ENCODE results near the gene TMF1.

Gene TMF1

DNA sequence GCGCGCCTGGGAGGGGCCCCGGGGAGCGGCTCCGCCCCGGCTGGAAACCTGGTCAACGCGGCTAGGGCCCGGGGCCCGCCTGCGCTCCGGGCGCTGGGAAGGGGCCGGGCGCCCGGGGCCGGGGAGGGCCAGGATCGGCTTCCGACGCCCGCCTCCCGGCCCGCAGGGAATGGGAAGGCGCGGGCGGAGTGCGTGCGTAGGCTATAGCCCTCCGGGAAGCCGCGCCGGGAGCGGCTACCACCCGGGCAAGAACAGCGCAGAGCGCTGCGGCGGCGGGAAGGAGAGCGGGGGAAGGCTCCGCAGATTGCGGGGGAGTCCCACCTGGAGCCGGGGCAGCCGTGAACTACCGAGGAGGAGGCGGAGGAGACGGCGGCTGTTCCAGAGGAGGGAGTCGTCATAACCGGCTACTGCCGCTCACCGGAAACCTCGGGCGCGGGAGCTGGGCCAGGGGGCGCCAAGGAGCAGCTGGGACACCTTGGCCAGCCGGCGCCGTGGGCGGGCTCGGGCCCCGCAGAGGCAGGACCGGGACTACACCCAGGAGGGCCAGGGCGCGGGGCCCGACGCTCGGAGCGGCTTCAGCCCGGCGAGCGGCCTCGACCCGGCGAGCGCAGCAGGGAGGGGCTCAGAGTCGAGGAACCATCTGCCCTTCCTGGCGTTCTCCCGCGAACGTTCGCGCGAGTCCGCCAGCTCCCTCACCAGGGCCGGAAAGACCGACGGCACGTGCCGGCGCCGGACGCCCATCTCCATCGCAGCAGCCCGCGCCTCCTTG lies 38.7 kb downstream of the TMF1 start, which contains the start of gene EOGT:
Gene EOGT, minus strand, starts transcription at position 432 of the 769 bp plus-strand sequence. CDS start 3,838 bp downstream, outside the sequence.
- DNase-seq (ENCODE audit: low spot score) = peak; percentile 76

DNA sequence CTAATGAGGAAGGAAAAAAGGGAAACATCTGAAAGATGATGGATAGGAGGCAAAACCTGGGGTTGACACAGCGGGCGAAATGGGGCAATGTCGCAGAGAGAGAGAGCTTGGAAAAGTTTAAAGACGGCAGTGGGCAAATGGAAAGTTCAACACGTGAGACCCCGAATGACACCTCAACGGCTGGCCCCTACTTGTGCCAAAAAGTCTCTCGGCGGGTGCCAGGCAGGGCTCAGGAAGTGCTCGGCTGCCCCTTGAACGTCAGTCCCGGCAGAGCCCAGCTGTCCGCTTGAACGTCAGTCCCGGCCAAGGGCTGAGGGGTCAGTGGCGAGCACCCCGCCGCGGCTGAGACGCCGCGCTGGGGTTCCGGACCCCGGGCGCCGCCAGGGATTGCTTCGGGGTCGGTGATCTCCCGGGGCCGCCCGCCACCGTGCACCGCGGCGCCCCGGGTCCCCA lies 39.3 kb downstream of the TMF1 start:
- DNase-seq (ENCODE audit: low spot score) = peak; percentile 47

DNA sequence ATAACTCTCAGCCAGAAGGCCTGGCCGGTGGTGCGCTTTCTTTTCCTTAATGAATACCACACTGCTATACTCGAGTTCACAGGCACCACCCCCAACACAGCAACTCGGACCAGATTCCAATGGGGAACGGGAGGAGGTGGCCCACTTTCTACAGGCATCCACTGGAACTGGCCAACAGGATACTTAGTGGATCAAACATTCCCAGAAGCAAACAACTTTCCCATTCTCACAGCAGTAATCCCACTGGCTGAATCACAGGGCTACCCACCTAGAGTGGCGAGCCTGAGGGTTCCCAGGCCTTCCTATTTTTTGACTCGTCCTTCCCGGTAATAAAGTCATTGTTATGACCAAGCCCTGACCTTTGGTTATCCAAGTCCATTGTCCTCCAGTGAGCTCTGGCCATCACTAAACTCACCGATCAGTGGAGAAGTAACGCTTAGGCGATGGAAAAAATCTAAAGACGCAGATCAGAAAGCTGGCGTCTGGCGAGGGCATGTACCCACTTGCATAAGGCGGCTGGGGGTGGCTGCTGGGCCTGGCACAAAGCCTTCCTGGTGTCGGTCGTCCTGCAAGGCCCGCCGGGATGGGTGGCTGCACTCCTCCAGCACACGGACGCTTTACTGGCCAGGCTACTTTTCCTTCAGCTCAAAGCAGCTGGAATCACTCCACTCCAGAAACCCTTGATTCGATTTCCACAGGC lies 39.9 kb downstream of the TMF1 start:
- DNase-seq (ENCODE audit: low spot score) = no peak

DNA sequence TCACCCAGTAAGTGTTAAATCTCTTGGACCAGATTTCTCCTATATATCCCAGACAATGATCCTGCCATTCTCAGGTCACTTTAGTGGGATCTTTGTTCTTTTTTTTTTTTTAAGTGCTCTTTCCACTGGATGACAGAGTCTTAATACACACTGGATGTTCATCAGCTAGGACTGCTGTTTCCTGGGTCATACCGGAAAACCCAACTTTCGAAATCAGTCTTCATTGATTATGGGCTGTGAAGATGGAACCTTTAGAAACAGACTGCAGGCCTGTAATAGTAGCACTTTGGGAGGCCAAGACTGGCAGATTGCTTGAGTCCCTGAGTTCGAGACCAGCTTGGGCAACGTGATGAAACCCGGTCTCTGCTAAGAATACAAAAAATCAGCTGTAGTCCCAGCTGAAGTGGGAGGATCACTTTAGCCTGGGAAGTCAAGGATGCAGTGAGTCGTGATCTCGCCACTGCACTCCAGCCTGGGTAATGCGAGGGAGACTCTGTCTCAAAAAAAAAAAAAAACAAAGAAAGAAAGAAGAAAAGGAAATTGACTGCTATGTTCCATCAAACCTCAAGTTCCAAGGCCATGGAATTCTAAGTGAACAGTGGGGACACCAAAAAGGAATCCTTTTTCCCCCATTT lies 40.9 kb downstream of the TMF1 start:
- no peak for DNase-seq (ENCODE audit: low spot score)

DNA sequence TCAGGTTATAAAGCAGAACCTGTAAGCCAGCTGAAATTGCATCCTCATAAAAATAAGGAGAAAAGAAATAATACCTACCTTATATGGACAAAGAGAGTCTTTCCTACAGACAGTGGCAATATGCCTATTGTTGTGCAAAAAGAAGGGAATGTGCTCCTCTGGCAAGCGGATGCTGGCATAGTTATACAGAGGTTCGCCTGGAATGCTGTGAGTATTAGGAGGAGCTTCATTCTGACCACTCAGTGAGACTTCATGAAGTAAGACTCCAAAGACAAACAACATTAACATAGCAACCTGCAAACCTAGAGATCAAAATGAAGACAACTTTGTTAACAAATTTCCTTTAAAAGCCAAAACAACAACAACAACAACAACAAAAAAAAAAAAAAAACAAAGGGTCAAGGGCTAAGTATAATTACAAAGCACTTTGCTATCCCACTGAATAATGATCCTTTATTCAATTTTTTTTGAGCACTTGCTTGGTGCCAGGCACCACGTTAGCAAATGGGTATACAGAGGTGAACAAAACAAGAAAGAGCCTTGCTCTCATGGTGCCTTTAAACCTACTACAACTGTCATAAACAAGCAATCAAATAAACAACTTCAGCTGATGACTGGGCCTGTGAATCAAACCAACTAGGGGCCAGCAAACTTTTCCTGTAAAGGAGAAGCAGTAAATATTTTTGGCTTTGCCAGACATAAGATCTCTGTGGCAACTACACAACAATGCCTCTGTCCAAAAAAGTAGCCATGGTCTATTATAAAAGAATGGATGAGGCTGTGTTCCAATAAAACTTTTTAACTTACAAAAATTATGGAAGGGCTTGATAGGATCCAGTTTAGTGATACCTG lies 42.3 kb downstream of the TMF1 start:
- no peak for DNase-seq (ENCODE audit: low spot score)

DNA sequence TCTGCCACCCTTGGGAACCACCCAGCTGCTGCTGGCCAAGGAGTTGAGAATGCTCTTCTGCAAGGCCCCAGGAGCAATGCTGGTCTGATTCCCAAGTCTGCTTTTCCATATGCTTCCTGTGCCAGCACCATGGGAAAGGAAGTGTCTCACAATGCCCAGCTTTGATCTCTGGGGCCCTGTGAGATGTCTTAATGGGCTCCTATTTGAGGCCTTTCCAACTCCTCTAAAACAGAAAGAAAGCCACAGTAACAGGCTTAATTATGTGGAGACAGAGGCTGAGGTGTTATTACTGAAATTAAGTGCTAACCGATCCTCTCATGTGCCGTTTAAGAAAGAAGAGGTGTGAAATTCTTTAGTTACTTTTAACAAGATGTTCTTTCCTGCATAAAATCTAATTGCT lies 43.2 kb downstream of the TMF1 start:
- DNase-seq (ENCODE audit: low spot score) = no peak

DNA sequence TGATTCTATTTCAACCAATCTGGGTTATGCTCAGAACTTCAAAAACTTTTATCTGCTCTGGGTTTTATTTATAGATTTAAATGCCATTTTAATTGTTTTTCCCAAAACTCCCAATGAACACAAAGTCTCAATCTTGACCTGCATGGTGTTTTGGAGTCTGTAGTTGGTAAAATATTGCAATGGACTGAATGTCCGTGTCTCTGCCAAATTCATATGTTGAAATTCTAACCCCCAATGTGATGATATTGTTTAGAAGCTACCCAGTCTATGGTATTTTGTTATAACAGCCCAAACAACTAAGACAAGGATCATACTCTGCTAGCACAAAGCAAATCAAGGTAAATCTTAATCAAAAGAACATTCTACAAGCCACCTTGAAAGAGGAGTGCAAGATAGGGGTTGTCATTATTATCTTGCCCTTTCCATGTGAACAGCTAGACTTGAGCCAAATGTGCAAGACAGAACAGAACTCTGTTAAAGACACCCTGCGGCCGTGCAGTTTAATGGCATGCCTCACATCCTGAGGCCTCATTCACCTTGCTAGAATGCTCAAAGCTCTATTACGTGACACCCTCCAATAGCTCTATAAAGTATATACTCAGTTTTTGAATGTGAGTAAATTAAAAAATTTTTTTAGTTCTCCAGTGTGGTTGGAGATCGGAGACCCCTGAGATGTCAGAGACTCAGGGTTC lies 46.2 kb downstream of the TMF1 start:
- DNase-seq (ENCODE audit: low spot score) = no peak

DNA sequence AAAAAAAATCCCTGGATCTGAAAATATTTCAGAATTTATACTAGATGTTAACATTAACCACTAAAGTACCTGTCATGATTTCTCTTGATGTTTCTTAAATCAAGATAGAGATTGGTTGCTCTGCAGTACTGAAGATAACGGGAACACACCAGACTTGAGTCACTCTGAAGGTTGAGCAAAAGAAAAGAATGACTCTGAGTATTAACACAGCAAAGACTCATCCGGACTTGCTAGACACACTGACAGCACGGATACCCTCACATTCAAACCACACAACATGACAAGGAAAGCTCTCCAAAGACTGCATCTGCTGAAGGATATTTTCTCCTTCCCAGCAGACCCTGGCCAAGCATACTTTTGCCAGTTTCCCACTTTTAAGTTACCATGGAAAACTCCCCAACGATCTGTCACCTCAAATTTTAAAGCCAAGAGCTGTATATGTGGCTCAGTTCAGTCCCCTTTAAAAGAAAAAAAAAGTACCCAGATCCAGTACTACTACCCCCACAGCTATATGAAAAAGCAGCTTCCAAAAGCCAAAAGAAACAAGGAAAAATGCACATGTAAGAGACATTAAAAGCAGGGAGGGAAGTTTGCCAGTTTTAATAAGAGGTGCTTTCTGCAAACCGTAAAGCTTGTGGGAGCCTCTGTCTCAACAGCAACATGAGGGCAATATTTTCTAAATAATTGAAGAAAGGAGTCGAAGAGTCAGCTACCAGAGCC lies 46.9 kb downstream of the TMF1 start:
- DNase-seq (ENCODE audit: low spot score) = no peak

DNA sequence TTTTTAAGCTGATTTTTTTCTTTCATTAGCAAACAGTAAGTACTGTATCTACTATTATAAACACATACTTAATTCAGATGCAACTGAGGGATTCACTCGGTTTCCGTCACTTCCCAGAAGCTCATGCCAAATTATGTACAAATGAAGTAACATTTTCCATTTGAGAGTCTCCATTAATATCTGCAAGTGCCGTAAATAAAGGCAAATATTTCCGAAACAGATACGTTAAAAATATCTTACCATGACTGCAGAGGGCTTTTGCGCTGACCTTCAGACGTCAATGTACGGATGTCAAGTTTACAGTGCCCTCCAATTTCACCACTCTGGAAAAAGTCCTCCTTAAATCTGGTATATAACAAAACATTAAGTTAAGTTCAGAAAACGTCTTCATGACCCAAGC lies 48.0 kb downstream of the TMF1 start:
- no peak for DNase-seq (ENCODE audit: low spot score)

DNA sequence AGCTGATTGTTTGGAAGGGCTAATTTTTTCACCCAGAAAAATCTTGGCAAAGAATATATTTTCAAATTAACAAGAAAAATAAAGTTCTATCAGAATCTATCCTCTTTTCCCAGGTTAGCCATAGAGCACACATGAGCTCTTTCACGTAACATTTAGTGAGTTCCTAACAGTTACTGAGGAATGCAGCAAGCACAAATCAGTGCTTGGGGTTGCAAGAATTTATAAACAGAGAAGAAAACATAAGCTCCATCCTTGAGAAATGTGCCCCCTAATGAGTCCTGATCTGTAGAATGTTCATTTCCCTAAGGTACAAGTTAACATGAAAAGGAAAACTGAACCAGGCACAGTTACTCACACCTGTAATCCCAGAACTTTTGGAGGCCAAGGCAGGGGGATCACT lies 52.5 kb downstream of the TMF1 start:
- DNase-seq (ENCODE audit: low spot score) = no peak

DNA sequence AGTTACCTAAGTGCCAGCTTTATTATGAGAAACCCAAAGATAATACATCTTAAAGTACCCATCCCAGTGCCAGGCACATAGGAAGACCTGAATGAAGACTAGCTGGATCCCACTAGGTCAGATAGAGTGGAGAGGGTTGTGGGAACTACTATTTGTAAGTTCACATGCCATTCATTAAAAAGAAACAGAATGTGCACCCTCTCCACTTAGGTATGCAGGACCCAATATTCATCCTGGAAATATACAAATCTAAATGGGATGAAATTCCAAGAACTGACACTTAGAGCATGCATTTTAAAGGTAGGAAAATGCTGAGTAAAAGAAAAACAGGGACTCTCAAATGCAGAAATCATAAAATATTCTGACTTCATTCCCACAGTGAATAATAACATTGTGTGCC lies 53.0 kb downstream of the TMF1 start:
- DNase-seq (ENCODE audit: low spot score) = no peak

DNA sequence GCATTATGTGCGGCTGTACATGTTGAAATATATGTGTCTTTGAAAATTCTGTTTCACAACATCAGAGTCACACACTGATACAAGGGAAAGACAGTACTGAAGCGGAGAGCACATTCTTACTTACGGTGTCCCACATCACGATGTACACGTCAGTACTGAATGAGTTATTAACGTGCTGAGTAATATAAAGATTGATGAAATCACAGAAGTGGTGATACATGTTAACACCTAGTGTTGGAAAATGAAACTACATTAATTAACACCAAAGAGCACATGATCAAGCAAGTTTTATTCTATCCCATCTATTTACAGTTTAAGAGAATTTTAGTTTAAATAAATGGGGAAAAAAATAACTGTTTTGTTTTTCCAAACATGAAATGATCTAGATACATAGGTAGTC lies 54.2 kb downstream of the TMF1 start:
- DNase-seq (ENCODE audit: low spot score) = no peak

DNA sequence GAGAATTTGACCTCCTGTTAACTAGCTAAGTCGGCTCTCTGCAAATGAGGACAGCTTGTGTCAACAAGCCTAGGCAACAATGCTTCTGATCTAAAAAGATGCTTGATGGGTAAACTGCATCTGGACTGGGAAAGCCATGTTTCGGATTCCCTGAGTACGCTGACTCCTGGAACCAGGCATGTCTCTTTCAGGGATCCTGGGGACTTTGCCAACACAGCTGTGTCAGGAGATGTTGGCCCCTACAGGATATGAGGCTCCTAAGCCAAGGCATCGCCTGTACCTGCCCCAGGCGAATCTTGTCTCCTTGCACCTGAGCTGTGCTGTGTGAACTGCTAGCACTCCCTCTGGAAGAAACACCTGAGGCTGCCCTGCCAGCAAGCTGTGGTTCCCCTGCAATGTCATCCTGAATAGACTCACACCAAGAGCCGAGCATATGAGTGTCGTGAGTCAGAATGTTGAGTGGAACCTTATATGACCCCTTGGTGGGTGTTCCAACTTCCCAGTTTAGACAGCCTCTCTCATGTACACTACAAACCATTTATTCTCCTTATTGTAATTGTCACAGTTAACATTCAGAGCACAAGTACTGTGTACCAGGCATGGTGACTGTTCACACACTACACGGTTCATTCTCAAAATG lies 55.7 kb downstream of the TMF1 start:
- DNase-seq (ENCODE audit: low spot score) = no peak

DNA sequence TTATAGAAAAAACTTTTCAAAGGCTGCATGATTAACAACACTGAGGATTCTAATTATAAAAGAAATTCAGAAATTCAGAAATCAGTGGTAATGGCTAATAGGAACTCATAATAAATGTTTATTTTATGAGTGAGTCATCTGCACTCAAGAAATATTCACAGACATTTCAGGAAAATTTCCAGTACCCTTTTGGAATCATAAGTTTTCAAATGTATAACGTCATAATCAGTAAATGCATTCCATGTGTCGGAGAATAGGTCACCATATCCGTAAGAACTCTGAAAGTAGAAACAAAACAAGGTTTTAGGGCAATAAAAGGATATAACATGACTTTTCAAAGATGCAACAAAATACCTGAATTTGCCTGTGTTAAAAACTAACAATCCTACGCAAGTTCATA lies 63.4 kb downstream of the TMF1 start:
- no peak for DNase-seq (ENCODE audit: low spot score)

DNA sequence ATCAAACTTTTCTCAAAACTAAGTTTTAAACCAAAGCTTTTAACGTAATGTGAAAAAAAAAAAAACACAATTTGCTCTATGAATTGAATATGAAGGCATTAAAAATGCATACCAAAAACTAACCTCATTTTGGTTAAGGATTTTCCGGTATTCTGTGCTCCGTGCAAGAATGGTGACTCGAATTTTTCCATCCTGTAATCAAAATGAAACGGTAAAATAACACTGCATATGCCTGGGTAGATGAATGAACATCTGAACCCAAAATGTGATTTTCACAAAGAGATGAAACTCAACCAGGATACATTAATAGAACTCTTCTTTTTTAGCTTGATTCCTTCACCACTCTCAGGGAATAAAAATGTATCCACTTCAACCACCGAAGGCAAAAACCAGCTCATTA lies 64.8 kb downstream of the TMF1 start:
- no peak for DNase-seq (ENCODE audit: low spot score)

DNA sequence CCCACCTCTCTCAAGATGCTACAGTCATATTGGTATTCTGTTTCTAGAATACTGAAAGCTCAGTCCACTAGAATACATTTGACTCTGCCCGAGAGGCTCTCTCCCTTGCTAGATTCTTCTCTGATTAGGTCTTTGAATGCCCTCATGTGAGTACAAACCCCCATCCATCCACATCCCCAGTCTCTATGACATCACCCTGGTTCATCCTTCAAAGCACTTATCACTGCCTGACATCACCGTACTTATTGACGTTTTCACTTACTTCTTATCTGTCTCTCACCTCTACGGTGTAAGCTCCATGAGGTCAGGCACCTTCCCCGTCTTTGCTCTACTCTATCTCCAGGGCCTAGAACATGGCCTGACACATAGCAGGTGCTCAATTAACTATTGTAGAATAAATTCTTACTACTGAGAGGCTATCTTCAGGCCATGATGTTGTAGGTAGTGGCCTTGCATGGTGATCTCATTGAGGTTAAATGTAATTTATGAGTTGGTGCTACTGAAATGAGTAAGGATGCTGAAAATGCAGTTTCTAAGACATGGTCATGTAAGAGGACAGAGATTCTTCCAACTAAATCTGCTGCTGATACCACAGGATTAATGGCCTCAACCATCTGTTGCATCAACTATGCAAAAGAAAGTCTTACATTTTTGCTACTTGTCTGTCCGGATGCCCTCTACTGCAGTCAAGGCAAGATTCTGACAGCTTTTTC lies 65.5 kb downstream of the TMF1 start:
- DNase-seq (ENCODE audit: low spot score) = no peak

DNA sequence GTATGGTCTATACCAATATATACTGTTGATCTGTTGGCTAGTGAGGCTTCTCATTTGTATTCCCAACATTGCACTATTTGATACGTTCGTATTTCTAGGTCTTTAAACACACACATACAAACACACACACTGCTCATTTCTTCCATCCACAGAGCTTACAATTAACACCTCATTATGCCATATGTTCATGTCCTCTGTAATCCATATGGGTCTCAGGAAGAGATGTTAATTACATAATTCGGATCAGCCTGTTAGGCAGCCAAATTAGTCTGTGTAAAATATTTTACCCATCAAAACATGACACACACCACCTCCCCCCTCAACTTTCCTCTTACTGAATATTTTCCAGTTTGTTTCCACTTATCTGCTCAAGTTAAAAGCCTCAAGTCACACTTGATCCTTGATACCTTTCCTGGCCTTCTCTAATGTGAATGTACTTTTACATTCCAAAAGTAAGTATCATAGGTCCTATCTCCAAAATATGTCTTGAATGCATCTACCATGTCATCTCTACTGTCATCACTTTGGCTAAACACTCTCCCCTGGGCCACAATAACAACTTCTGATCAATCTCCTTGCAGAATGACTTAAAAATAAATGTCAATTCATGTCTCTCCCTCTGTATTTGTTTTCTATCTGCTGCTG lies 66.9 kb downstream of the TMF1 start:
- DNase-seq (ENCODE audit: low spot score) = no peak

DNA sequence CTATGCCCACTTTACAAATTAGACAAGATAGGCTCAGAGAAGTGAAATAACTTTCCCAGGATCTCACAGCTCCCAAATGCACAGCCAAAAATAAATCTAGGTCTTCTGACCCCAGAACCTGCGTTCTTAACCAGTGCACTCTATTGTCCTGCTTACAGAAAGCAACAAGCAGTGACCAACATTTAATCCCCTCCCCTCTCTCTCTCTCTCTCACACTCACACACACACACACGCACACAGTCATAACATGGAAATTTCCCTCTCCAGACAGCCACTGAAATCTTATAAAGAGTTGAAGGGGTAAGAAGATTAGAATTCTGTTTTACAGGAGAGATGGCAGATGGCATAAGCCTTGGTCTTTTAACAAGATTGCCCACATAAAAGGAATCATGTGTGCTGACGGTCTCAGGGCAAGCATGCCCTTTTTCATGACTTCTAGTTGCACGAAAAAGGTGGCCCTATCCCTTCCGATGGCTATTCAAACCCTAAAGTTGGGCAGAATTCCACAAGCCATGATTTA lies 68.1 kb downstream of the TMF1 start:
- DNase-seq (ENCODE audit: low spot score) = no peak
